22Rv1 (cell line): ENCODE results near the gene NASP.

Experiments used
- ZFX ChIP-seq: fragments of 450-650 bp; IDR thresholded peaks from 2 replicates; pipeline ENCODE4 v1.6.1; 2017; ENCODE audit warnings: antibody characterized with exemption, borderline replicate concordance
- TF ChIP-seq, protein P1 (sequence below): fragments of 450-650 bp; IDR thresholded peaks from 2 replicates; pipeline ENCODE4 v1.5.1; 2017; ENCODE audit warnings: mild to moderate bottlenecking

DNA sequence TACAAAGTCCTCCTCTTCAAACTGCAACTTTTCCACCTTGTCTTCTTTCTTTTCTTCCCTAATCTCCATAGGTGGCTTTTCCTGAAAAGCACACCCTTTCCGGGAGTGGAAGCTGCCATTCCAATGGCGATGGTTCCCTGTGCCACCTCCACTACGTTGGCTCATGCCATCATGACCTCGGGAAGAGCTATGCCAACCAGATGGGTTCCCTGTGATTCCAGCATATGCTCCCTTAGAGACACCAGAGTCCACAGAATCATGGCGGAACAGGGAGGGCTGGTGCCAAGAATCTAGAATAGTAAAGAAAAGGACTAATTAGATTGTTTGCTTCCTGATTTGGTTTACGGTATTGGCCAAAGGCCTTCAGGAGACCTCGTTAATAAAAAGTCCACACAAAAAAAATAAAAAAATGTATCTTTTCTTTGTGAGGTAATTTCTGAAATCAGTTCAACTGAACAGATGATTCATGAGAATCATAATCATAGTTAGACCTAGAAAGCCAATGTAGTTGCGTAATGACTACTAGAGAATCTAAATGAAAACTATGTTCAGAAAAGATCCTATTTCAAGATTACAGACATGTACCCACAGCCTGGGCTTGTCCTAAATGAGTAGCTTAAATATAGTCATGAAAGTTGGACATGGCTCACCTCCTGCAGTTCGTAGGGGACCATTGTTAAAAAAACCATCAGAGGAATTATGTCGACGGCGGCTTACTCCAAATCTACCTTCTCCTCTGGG, 70.9 kb downstream of the NASP start:
- TF ChIP-seq, protein P1, sequence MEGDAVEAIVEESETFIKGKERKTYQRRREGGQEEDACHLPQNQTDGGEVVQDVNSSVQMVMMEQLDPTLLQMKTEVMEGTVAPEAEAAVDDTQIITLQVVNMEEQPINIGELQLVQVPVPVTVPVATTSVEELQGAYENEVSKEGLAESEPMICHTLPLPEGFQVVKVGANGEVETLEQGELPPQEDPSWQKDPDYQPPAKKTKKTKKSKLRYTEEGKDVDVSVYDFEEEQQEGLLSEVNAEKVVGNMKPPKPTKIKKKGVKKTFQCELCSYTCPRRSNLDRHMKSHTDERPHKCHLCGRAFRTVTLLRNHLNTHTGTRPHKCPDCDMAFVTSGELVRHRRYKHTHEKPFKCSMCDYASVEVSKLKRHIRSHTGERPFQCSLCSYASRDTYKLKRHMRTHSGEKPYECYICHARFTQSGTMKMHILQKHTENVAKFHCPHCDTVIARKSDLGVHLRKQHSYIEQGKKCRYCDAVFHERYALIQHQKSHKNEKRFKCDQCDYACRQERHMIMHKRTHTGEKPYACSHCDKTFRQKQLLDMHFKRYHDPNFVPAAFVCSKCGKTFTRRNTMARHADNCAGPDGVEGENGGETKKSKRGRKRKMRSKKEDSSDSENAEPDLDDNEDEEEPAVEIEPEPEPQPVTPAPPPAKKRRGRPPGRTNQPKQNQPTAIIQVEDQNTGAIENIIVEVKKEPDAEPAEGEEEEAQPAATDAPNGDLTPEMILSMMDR: no peak
- TF ChIP-seq ZFX: no peak
